Lung (tissue), 12 donors: ENCODE results near the gene FAM83F. TPM values are rescaled to one million over a fixed set of nuclear protein-coding genes. Genes with fewer than 3 reads are reported as not detected.

Source experiments
- ATAC-seq: fragments of 200-7000 bp; cut with Tn5 transposase; one replicate; pipeline ENCODE4 v1.9.1; 2020; ENCODE audit warnings: moderate number of reproducible peaks; ENCODE audit not compliant: insufficient read depth, low FRiP score
- DNase-seq, 3 donors: peaks; one replicate each; pipeline ENCODE4 v3.0.0-alpha.2; 2013 to 2017
- H3K27ac ChIP-seq, 2 donors: one replicate each; pipeline ENCODE4 v1.5.1; 2013; ENCODE audit warnings: mild to moderate bottlenecking in 2 of 2, moderate library complexity in 2 of 2, control low read depth in 1 of 2, inconsistent platforms in 1 of 2, low read depth in 1 of 2, low read length in 1 of 2
- H3K27me3 ChIP-seq, 3 donors: one replicate each; pipeline ENCODE4 v1.5.1; 2013; ENCODE audit warnings: low read length in 2 of 3; ENCODE audit not compliant: control insufficient read depth in 3 of 3, insufficient read depth in 3 of 3
- H3K36me3 ChIP-seq, 4 donors: one replicate each; pipeline ENCODE4 v1.5.1; 2013; ENCODE audit warnings: low read length in 4 of 4, mild to moderate bottlenecking in 1 of 4, moderate library complexity in 1 of 4; ENCODE audit not compliant: control insufficient read depth in 4 of 4, insufficient read depth in 4 of 4
- H3K4me1 ChIP-seq, 5 donors: one replicate each; pipeline ENCODE4 v1.5.1; 2013; ENCODE audit warnings: low read length in 5 of 5, mild to moderate bottlenecking in 2 of 5, moderate library complexity in 1 of 5; ENCODE audit not compliant: control insufficient read depth in 5 of 5, insufficient read depth in 5 of 5
- H3K4me3 ChIP-seq: one replicate; pipeline ENCODE4 v1.5.1; 2013; ENCODE audit warnings: mild to moderate bottlenecking, control low read depth, moderate library complexity
- H3K9ac ChIP-seq, 2 donors: one replicate each; pipeline ENCODE4 v1.5.1; 2013; ENCODE audit warnings: low read length in 2 of 2, control low read depth in 1 of 2; ENCODE audit not compliant: insufficient read depth in 1 of 2
- H3K9me3 ChIP-seq, 4 donors: one replicate each; pipeline ENCODE4 v1.5.1; 2013; ENCODE audit warnings: low read length in 3 of 4, mild to moderate bottlenecking in 1 of 4, moderate library complexity in 1 of 4; ENCODE audit not compliant: control insufficient read depth in 4 of 4, insufficient read depth in 3 of 4
- WGBS, 2 donors: extraction: QIAGEN DNeasy Blood & Tissue Kit; methylation state at CpG; one replicate each; pipeline ENCODE4 v1.1.7; 2013; 5-methylcytosine and 5-hydroxymethylcytosine counted together
- polyA plus RNA-seq, 2 donors: library from polyadenylated mRNA; stranded (reverse); fragments of 200-250 nt; gene quantifications; one replicate each; pipeline ENCODE4 v1.2.1, GENCODE V29; 2013
- total RNA-seq, 2 donors: library from RNA; depleted of rRNA in 1 of 2; stranded (reverse); fragments of >200 nt in 1 of 2; gene quantifications; one replicate each; pipeline ENCODE4 v1.2.1, GENCODE V29; 2014 to 2021
- TF ChIP-seq, protein P1 (sequence below): IDR thresholded peaks from 2 replicates; pipeline ENCODE4 v1.5.1; 2012; ENCODE audit warnings: mild to moderate bottlenecking; ENCODE audit errors: control extremely low read depth, extremely low read depth
- donor health status: control.
- donor health status: control.
- donor health status: Bipolar disorder and iron deficiency.
- donor health status: healthy.
- donor health status: DM: yes; HTN: yes; CAD: no.

FAM83F gene
- total and polyA plus RNA-seq, 4 donors = 0.53 to 3.0 (median 0.94) TPM

DNA sequence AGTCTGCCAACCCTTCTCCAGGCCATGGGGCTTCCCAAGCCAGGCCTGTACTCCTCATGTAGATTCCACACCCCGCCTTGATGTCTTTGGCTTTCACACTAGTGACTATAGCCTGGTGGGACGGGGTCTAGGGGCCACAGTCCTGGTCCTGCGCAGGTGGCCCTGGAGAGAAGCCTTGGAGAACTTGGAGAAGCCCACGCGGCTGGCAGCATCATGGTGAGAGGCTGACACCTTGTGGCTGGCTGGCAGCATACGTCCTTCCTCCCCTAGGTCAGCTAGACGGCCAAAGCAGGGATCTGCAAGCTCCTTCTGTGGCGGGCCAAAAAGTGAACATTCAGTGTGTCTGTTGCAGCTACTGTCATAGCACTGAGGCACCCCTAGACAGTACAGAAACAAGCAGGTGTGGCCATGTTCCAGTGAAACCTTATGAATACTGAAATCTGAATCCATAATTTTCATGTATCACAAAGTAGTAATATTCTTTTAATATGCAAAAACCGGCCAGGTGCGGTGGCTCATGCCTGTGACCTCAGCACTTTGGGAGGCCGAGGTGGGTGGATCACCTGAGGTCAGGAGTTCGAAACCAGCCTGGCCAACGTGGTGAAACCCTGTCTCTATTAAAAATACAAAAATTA, 42.0 kb downstream of the FAM83F start:
- Histone ChIP-seq H3K27ac (no peak overlapping the region), H3K9me3 (no peaks in the 10 kb centered on the region), H3K36me3 (no peaks in the 10 kb centered on the region), H3K9ac (no peak overlapping the region), H3K4me1 (peaks cover 0 to 23% (median 10%) of the 10 kb centered on the region in 5 donors), H3K4me3 (no peak overlapping the region), H3K27me3 (peaks cover 0 to 4% (median 0%) of the 10 kb centered on the region in 3 donors)
- TF ChIP-seq, protein P1, sequence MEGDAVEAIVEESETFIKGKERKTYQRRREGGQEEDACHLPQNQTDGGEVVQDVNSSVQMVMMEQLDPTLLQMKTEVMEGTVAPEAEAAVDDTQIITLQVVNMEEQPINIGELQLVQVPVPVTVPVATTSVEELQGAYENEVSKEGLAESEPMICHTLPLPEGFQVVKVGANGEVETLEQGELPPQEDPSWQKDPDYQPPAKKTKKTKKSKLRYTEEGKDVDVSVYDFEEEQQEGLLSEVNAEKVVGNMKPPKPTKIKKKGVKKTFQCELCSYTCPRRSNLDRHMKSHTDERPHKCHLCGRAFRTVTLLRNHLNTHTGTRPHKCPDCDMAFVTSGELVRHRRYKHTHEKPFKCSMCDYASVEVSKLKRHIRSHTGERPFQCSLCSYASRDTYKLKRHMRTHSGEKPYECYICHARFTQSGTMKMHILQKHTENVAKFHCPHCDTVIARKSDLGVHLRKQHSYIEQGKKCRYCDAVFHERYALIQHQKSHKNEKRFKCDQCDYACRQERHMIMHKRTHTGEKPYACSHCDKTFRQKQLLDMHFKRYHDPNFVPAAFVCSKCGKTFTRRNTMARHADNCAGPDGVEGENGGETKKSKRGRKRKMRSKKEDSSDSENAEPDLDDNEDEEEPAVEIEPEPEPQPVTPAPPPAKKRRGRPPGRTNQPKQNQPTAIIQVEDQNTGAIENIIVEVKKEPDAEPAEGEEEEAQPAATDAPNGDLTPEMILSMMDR = peak; percentile 45
- 29 to 37% methylated on average over 13 of the region's 13 CpGs for WGBS, 2 donors
- ATAC-seq (peak; percentile 62), DNase-seq (peak; percentile 75 to 83 (median 75))

DNA sequence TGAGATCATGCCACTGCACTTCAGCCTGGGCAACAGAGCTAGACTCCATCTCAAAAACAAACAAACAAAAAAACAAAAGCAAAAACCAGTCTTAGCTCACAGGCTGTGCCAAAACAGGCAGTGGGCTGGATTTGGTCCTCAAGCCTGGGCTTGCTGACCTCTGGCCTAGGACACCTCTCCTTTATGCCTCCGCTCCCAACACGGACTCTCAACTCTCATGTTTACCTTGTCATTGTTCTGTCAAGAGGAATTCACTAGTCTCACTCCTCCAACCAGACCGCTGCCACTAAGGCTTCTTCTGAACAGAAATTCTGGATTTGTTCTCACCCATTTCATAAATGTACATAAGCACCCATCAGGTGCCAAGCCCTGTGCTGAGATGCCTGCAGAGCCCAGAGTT, 42.6 kb downstream of the FAM83F start:
- DNase-seq (no peak), ATAC-seq (no peak)
- no peak overlapping the region for H3K9ac ChIP-seq
- H3K36me3 ChIP-seq = no peaks in the 10 kb centered on the region
- TF ChIP-seq, protein P1 = no peak
- WGBS, 2 donors = 73 to 90% methylated on average over 3 of the region's 3 CpGs
- H3K27me3 ChIP-seq = peaks cover 0 to 4% (median 0%) of the 10 kb centered on the region in 3 donors
- H3K4me3 ChIP-seq = no peak overlapping the region
- peaks cover 0 to 29% (median 10%) of the 10 kb centered on the region in 5 donors for H3K4me1 ChIP-seq
- H3K27ac ChIP-seq = no peak overlapping the region
- no peaks in the 10 kb centered on the region for H3K9me3 ChIP-seq

DNA sequence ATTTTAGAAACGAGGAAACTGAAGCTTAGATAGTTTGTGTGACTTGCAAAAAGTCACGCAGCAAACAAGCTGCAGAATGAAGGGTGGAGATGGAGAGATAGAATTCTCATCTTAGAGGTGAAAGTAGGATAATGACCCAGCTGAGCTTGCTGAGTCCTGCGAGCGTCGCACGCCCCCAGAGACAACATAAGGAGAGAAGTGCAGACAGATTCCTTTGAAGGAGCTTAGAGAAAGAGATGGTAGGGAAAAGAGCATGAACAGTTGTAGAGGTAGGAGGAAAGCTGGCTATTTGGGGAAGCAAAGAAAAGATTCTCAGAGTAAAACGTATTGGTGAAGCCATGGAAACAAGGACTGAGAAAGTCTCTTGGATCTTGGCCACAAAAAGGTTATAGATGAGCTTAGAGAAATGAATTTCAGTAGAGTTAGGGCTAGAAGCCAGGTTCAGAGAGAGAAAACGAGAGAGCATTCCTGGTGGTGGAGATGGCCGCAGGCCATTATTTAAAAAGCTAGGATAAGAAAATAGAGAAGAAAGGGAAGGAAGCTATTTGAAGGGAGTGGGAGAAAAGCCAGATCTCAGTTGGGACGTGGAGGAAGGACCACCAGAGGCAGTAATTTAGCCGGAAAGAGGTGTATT, 44.8 kb downstream of the FAM83F start:
- peak overlapping the region in 1 of 2 donors; percentile 23 for H3K9ac ChIP-seq
- DNase-seq = peak; percentile 48 to 86 (median 86)
- WGBS, 2 donors = 60 to 75% methylated on average over 11 of the region's 11 CpGs
- no peaks in the 10 kb centered on the region for H3K36me3 ChIP-seq
- no peak for ATAC-seq
- peaks cover 0 to 46% (median 10%) of the 10 kb centered on the region in 5 donors for H3K4me1 ChIP-seq
- no peak overlapping the region for H3K27ac ChIP-seq
- TF ChIP-seq, protein P1 = no peak
- no peak overlapping the region for H3K4me3 ChIP-seq
- peaks cover 0 to 4% (median 0%) of the 10 kb centered on the region in 3 donors for H3K27me3 ChIP-seq
- H3K9me3 ChIP-seq = no peaks in the 10 kb centered on the region
